Mesenchymal stem cell (in vitro differentiated cells and primary cell): Measurements from ENCODE around the gene QSER1.
"Not testable (repeated sequence)": the region's sequence is repeated elsewhere in the genome, so short reads cannot be mapped to it uniquely, and the experiment has no call there.

Source experiments
- DNase-seq: peaks from one replicate; pipeline ENCODE4 v3.0.0-alpha.2; 2013
- H2AFZ ChIP-seq: one replicate; pipeline ENCODE4 v1.6.1; 2013; ENCODE audit warnings: low read depth, mild to moderate bottlenecking, control low read depth, inconsistent platforms, low read length, moderate library complexity
- H2AK5ac ChIP-seq: 2 replicates; pipeline ENCODE4 v1.6.1; 2013; ENCODE audit warnings: low read length, moderate library complexity, mild to moderate bottlenecking, inconsistent platforms; ENCODE audit not compliant: severe bottlenecking
- H2BK120ac ChIP-seq: one replicate; pipeline ENCODE4 v1.6.1; 2013; ENCODE audit warnings: low read depth, mild to moderate bottlenecking, inconsistent platforms, low read length, moderate library complexity
- H2BK12ac ChIP-seq, 2 experiments: one replicate each; pipeline ENCODE4 v1.6.1; 2013; ENCODE audit warnings: inconsistent platforms in 2 of 2, low read length in 2 of 2, mild to moderate bottlenecking in 2 of 2, moderate library complexity in 2 of 2, control low read depth in 1 of 2
- H2BK15ac ChIP-seq: one replicate; pipeline ENCODE4 v1.6.1; 2013; ENCODE audit warnings: mild to moderate bottlenecking, low read depth, inconsistent platforms; ENCODE audit not compliant: poor library complexity, severe bottlenecking
- H2BK5ac ChIP-seq: 2 replicates; pipeline ENCODE4 v1.6.1; 2013; ENCODE audit warnings: low read depth, mild to moderate bottlenecking, low read length, control low read depth, inconsistent platforms; ENCODE audit not compliant: poor library complexity, severe bottlenecking
- H3K14ac ChIP-seq, 2 experiments: one replicate each; pipeline ENCODE4 v1.6.1; 2013; ENCODE audit warnings: inconsistent platforms in 2 of 2, low read length in 2 of 2, control low read depth in 1 of 2, mild to moderate bottlenecking in 1 of 2, moderate library complexity in 1 of 2
- H3K18ac ChIP-seq, 2 experiments: one replicate each; pipeline ENCODE4 v1.6.1; 2013; ENCODE audit warnings: inconsistent platforms in 2 of 2, low read length in 2 of 2, control low read depth in 1 of 2, low read depth in 1 of 2, mild to moderate bottlenecking in 1 of 2
- H3K23ac ChIP-seq, 2 experiments: one replicate each; pipeline ENCODE4 v1.6.1; 2013; ENCODE audit warnings: inconsistent platforms in 2 of 2, low read length in 2 of 2, mild to moderate bottlenecking in 2 of 2, moderate library complexity in 2 of 2, control low read depth in 1 of 2
- H3K27ac ChIP-seq: 2 replicates; pipeline ENCODE4 v1.5.1; 2013; ENCODE audit warnings: mild to moderate bottlenecking, moderate library complexity, low read length, control low read depth, inconsistent platforms; ENCODE audit not compliant: poor library complexity, severe bottlenecking
- H3K27me3 ChIP-seq, 2 experiments: 2 replicates each; pipeline versions ENCODE4 v1.6.1 to v1.7.0; 2013; ENCODE audit warnings: low read length in 2 of 2, mild to moderate bottlenecking in 2 of 2, moderate library complexity in 2 of 2, control low read depth in 1 of 2, inconsistent platforms in 1 of 2; ENCODE audit not compliant: control insufficient read depth in 1 of 2, insufficient read depth in 1 of 2
- H3K36me3 ChIP-seq, 2 experiments: 2 replicates each; pipeline versions ENCODE4 v1.6.1 to v1.7.0; 2013; ENCODE audit warnings: low read length in 2 of 2, control low read depth in 1 of 2, inconsistent platforms in 1 of 2, low read depth in 1 of 2, mild to moderate bottlenecking in 1 of 2; ENCODE audit not compliant: insufficient read depth in 2 of 2, control insufficient read depth in 1 of 2
- H3K4ac ChIP-seq, 2 experiments: one replicate each; pipeline ENCODE4 v1.6.1; 2013; ENCODE audit warnings: inconsistent platforms in 2 of 2, low read length in 2 of 2, mild to moderate bottlenecking in 2 of 2, moderate library complexity in 2 of 2, control low read depth in 1 of 2, low read depth in 1 of 2
- H3K4me1 ChIP-seq: 2 replicates; pipeline ENCODE4 v1.6.1; 2013; ENCODE audit warnings: low read depth, low read length, control low read depth; ENCODE audit not compliant: control insufficient read depth, insufficient read depth
- H3K4me2 ChIP-seq: 2 replicates; pipeline ENCODE4 v1.6.1; 2013; ENCODE audit warnings: low read length, mild to moderate bottlenecking, inconsistent platforms; ENCODE audit not compliant: poor library complexity, severe bottlenecking
- H3K4me3 ChIP-seq, 2 experiments: 2 replicates each; pipeline versions ENCODE4 v1.5.1 to v1.7.0; 2013; ENCODE audit warnings: low read length in 2 of 2, mild to moderate bottlenecking in 2 of 2, control low read depth in 1 of 2, low read depth in 1 of 2; ENCODE audit not compliant: insufficient read depth in 1 of 2
- H3K79me1 ChIP-seq: replicated peaks from 2 replicates; pipeline ENCODE4 v1.6.1; 2013; ENCODE audit warnings: mild to moderate bottlenecking, control low read depth, low read length, inconsistent platforms; ENCODE audit not compliant: poor library complexity, severe bottlenecking
- H3K9ac ChIP-seq: 2 replicates; pipeline ENCODE4 v1.7.0; 2013; ENCODE audit warnings: mild to moderate bottlenecking, low read length, moderate library complexity
- H3K9me3 ChIP-seq: 2 replicates; pipeline ENCODE4 v1.7.0; 2013; ENCODE audit warnings: mild to moderate bottlenecking, low read length; ENCODE audit not compliant: control insufficient read depth
- H4K8ac ChIP-seq: one replicate; pipeline ENCODE4 v1.6.1; 2013; ENCODE audit warnings: inconsistent platforms, mild to moderate bottlenecking, low read length, moderate library complexity
- H4K91ac ChIP-seq: one replicate; pipeline ENCODE4 v1.6.1; 2013; ENCODE audit warnings: mild to moderate bottlenecking, low read length, inconsistent platforms
- WGBS: methylation state at CpG from one replicate; pipeline ENCODE4 v1.1.7; 2013; ENCODE audit warnings: mixed read lengths; 5-methylcytosine and 5-hydroxymethylcytosine counted together

QSER1 gene

DNA sequence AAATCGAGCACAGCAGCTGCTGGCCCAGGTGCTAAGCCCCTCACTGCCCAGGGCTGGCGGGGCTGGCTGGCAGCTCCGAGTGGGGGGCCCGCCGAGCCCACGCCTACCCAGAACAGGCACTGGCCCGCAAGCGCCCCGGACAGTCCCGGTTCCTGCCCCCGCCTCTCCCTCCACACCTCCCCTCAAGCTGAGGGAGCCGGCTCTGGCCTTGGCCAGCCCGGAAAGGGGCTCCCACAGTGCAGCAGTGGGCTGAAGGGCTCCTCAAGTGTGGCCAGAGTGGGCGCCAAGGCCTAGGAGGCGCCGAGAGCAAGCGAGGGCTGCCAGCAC lies 4.3 kb upstream of the QSER1 start:
- H3K4ac ChIP-seq, H3K36me3 ChIP-seq: not testable (repeated sequence)
- whole genome bisulfite sequencing: 98% methylated on average over 16 of the region's 17 CpGs

DNA sequence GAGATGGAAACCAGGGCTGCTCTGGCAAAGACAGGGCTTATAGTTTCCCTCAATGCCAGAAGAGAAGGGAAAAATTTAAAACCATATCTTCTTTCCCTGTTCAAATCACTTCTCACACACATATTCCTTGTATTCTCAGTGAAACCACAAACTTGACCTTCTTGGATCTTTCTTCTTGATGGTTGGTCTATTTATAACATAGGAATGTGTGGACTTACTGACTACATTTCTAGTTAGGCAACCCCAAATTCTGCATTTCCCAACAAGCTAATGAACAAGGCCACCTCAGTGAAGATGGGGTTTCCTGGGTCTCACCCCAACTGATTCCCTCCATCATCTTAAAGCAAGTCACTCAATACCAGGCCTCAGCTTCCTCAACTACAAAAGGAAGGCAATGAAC lies 3.8 kb upstream of the QSER1 start:
- Histone ChIP-seq H2BK120ac (no peak overlapping the region), H3K18ac (no peak overlapping the region), H4K91ac (no peak overlapping the region), H3K4me2 (no peak overlapping the region), H3K4me1 (peaks cover 6% of the 10 kb centered on the region), H2BK5ac (no peak overlapping the region), H3K27ac (no peak overlapping the region), H3K9ac (no peak overlapping the region), H2BK15ac (no peak overlapping the region), H3K14ac (no peak overlapping the region), H2AK5ac (no peak overlapping the region), H4K8ac (no peak overlapping the region), H3K79me1 (peaks cover 8% of the 10 kb centered on the region), H2AFZ (no peak overlapping the region), H3K4ac (no peak overlapping the region), H3K9me3 (no peaks in the 10 kb centered on the region), H3K4me3 (no peak overlapping the region), H3K23ac (no peak overlapping the region), H3K36me3 (no peaks in the 10 kb centered on the region), H2BK12ac (no peak overlapping the region), H3K27me3 (no peaks in the 10 kb centered on the region)
- peak; percentile 72 for DNase-seq

More for the DNA sequence above, 4.3 kb upstream of the QSER1 start:
- H2AK5ac ChIP-seq, H3K14ac ChIP-seq, H2BK5ac ChIP-seq, H3K23ac ChIP-seq, H4K8ac ChIP-seq, H3K9ac ChIP-seq, H3K4me1 ChIP-seq, H3K27me3 ChIP-seq, H2BK12ac ChIP-seq, H2AFZ ChIP-seq, H2BK120ac ChIP-seq, H4K91ac ChIP-seq, H3K9me3 ChIP-seq, H2BK15ac ChIP-seq, H3K4me2 ChIP-seq, DNase-seq, H3K18ac ChIP-seq, H3K4me3 ChIP-seq, H3K27ac ChIP-seq, H3K79me1 ChIP-seq: not testable (repeated sequence)

DNA sequence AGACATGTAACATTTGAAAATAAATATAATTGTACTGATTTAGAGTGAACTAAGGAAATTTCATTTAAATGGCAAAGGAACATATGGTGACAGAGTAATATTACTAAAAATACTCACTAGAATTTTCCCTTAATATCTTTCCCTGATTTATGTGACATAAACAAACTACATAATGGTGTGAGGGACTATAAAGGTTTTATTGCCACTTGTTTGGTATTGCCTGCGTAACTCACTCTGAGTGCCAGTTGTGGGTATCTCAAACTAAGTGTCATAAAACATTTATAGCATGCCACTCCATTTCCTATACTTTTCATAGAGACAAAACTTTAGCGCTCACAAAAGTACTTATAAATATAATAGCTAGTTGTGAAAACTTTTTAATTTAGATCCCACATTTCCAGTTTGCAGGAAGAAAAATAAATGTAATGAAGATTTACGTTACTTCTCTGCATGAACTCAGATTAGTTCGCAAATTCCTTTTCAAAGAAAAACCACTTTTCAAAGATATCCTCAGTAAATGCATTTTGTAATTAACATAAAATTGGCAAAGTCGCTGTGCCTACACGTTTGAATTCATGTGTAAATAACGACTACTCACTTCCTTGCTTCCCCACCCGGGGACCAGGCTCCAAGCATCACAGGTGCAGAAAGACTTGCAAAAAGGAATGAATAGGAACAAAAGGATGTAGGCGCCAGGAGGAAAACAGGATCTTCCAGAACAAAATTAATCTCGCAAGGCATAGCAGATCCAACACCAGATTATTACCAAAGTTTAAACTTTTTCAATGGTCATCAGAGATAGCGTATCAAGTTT lies 1.6 kb upstream of the QSER1 start:
- 40% methylated on average over 10 of the region's 11 CpGs for WGBS
- Histone ChIP-seq H2BK120ac (no peak overlapping the region), H2AK5ac (no peak overlapping the region), H4K91ac (no peak overlapping the region), H4K8ac (no peak overlapping the region), H3K27ac (no peak overlapping the region), H2BK15ac (no peak overlapping the region), H3K4me2 (no peak overlapping the region), H3K14ac (no peak overlapping the region), H3K9me3 (no peaks in the 10 kb centered on the region), H3K18ac (no peak overlapping the region), H2BK5ac (no peak overlapping the region), H3K9ac (peak overlapping the region; percentile 93), H3K4me1 (peaks cover 6% of the 10 kb centered on the region), H3K79me1 (peaks cover 8% of the 10 kb centered on the region), H3K23ac (no peak overlapping the region), H3K4me3 (peak overlapping the region in 1 of 2 experiments; percentile 90), H3K27me3 (no peaks in the 10 kb centered on the region), H3K4ac (no peak overlapping the region), H3K36me3 (no peaks in the 10 kb centered on the region), H2AFZ (no peak overlapping the region), H2BK12ac (no peak overlapping the region)
- no peak for DNase-seq

DNA sequence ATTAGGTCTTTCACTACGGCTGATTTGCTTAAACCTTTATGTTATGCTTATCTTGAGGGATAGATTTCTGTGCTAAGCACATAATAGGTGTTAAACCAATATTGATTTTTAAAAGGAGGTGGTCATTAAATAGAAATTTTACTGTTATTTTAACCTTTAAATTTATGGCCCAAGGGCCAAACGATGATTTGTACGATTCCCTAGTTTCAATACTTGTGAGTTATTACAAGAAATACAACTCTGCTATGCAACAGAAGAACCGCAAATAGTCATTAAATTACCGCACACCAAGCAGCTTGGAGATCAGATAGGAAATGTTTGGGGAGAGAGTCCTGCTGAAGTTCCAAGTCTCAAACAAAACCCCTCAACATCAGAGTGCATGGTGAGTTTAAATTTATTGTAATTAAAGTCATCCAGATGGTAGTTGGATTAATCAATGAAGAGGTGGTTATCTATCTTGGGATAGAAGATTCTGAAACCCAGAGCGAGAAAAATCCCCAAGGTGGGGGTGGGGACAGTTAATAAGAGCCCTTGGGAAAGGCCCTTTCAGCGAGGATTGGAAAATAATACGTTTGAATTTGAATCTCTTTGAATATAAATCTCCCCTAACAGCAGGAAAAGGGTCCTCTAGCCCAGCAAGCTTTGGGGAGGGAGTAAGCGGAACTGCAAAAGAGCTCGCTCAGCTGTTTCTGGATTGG lies 805 bp upstream of the QSER1 start:
- WGBS: 21% methylated on average over 4 of the region's 10 CpGs
- Histone ChIP-seq H3K27me3 (no peaks in the 10 kb centered on the region), H4K8ac (no peak overlapping the region), H2BK5ac (no peak overlapping the region), H3K79me1 (peaks cover 8% of the 10 kb centered on the region), H3K18ac (peak overlapping the region; percentile 91 to 92), H2AFZ (peak overlapping the region; percentile 85), H3K4me1 (peaks cover 6% of the 10 kb centered on the region), H3K27ac (peak overlapping the region; percentile 51), H3K4ac (peak overlapping the region in 1 of 2 experiments; percentile 89), H3K9me3 (no peaks in the 10 kb centered on the region), H2AK5ac (no peak overlapping the region), H2BK12ac (no peak overlapping the region), H3K14ac (no peak overlapping the region), H3K4me2 (peak overlapping the region; percentile 94), H4K91ac (no peak overlapping the region), H3K9ac (peak overlapping the region; percentile 93), H3K4me3 (peak overlapping the region; percentile 90 to 96), H3K23ac (peak overlapping the region in 1 of 2 experiments; percentile 94), H2BK15ac (no peak overlapping the region), H3K36me3 (no peaks in the 10 kb centered on the region), H2BK120ac (no peak overlapping the region)
- peak; percentile 45 for DNase-seq
